Measurements from ENCODE around the gene LURAP1L.

Gene LURAP1L

GRCh38 chr9:12777121-12778022, 2.6 kb downstream of the LURAP1L start:
- DNase-seq (ENCODE audit: low read depth): no peak

GRCh38 chr9:12778389-12778788, 3.6 kb downstream of the LURAP1L start:
- no peak for DNase-seq (ENCODE audit: low read depth)

- no peak for DNase-seq (ENCODE audit: low read depth)
These were observed 6.5 kb downstream of the LURAP1L start for GRCh38 chr9:12781226-12781733.

DNA sequence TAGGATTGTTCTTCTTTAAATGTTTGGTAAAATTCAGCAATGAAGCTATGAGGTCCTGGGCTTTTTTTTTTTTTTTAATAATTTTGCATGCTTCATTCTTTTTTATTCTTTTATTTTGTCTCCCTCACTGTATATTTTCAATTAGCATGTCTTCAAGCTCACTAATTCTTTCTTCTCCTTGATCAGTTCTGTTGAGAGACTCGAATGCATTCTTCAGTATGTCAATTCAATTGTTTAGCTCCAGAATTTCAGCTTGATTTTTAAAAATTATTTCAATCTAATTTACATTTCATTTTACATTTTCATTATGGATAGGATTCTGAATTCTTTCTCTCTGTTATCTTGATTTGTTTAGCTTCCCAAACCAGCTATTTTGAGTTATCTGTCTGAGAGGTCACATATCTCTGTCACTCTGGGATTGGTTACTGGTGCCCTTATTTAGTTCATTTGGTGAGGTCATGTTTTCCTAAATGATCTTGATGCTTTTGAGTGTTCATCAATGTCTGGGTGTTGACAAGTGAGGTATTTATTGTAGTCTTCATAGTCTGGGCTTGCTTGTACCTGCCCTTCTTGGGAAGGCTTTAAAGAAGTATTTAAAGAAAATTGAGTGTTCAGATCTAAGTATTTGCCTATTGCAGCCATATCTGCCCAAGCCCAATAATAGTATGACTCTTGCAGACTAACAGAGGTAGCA, 9.1 kb downstream of the LURAP1L start:
- DNase-seq (ENCODE audit: low read depth): no peak

DNA sequence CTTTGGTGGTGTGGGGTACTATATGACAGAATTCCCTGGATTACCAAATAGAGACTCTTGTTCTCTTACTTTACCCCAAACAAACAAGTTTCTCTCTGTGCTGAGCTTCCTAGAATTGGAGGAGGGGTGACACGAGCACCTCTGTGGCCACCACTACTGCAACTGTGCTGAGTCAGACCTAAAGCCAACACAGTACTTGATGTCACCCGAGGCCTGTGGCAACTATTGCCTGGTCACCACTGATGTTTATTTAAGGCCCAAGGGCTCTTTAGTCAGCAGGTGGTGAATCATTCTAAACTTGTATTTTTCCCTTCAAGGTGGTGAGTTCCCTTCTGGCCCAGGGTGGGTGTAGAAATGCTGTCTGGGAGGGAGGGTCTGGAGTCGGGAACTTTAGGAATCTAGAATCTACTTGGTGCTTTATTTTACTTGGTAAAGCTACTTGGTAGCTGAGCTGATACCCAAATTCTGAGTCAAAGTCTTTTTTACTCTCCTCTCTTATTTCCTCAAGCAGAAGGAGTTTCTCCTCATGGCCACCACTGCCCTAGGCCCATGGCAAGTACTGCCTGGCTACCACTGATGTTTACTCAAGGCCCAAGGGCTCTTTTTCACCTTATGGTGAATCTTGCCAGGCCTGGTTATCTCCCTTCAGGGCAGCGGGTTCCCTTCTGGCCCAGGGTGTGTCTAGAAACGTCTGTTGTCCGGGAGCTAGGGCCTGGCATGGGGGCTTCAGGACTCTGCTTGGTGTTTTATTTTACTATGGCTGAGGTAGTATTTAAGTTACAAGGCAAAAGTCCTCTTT, 9.8 kb downstream of the LURAP1L start:
- DNase-seq (ENCODE audit: low read depth): no peak

DNA sequence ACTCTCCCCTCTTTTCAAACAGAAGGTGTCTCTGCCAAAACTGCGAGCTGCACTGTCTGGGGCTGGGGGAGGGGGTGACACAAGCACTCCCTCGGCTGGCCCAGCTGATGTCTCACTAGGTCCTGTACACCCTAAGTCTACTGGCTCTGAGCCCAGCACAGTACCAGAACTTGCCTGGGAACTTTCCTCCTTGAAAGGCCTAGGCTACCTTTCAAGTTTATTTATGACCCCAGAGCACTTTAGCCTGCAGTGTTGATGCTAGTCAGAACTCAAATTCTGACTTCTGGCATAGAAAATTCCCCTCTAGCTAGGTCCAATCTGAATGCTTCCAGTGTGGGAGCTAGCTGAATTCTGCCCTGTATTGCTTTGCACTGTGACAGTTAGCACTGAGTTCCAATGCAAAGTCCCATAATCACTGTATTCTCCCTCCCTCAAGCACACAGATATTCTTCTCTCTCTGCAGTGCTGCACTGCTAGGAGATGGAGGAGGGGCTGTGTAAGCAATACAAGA, 10.5 kb downstream of the LURAP1L start:
- DNase-seq (ENCODE audit: low read depth): no peak

GRCh38 chr9:12785941-12786340, 11.1 kb downstream of the LURAP1L start:
- no peak for DNase-seq (ENCODE audit: low read depth)

GRCh38 chr9:12790001-12790400, 15.2 kb downstream of the LURAP1L start:
- DNase-seq (ENCODE audit: low read depth): no peak

DNA sequence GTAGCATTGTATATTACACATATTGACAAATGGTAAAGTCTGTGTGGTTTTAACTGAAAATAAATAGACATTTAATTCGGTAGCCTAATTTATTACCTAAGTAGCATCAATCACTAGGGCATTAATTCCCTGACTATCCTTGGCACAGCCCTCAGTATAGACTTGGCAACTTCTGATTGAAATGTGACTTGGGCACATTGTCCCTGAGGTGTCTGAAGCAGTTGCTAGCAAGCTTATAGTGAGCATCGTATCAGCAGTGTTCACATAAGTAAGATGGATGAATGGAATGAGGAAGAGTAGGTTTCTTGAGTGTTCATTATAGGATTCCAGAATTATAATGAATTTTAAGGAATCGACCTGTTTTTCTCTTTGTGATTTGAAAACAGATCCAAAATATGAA, 16.1 kb downstream of the LURAP1L start:
- DNase-seq (ENCODE audit: low read depth): no peak

GRCh38 chr9:12794101-12794799, 19.4 kb downstream of the LURAP1L start:
- DNase-seq (ENCODE audit: low read depth): no peak

DNA sequence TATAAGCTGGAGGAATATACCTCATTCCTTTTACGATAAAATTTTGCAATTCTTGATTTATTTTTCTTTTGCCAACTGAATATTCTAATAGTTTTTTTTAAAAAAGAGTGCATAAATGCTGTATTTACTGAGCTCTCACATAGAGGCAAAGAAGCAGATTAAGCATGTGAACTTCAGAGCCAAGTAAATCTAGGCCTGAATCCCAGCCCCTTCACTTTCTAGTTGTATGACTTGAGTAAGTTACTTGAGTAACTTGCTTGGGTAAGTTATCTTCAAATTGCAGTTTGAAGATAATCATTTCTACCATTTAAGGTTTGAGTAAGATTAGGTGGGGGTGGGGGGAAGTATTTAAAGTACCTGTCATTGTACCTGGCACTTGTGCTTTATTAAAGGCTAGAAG, 21.8 kb downstream of the LURAP1L start:
- DNase-seq (ENCODE audit: low read depth): no peak

DNA sequence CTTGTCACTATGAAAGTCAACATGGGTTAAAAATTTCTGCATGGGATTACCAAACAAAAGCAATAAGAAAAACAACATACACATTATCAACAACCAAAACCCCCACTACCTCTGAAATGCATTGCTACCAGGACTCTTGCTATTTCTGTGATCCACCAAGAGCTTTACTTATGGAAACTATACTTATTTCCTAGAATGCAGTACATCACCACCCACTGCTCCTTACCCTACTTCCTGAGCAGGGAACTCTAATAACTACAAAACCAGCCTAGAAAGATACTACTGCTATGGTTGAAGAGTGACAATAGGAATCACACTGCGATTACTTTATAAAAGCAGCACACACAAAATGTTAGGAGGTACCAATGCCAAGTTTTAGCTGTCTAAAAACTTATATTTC, 22.2 kb downstream of the LURAP1L start:
- DNase-seq (ENCODE audit: low read depth): no peak

DNA sequence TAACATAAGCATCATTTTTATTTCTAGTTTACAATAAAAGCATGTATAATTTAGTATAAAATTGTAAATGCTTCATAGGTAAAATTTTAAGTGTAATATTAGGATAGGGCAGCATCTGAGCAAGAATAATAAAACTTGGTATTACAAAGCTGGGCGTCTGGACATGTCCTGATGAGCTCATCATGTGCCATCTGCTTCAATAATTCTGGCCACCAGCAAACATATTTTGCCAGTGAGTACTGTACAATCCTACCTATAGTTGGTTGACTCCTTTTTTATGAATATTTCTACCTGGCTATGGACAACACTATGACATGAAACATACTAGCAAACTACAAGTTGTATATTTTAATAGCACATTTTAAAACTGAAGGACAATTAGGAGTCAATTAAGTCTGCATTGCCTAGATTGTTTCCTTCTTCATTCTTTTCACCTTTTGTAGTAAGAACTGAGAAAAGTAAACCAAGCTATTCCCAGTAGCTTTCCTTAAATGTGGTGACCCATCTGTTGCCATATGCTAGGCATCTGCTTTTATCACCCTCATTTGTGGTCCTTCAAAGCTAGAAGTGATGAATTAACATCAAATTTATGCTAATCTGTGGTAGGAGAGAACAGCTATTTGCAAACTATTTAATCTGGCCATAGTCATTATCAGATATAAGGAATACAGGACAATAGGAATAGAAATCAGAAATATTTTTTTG, 23.4 kb downstream of the LURAP1L start:
- no peak for DNase-seq (ENCODE audit: low read depth)

DNA sequence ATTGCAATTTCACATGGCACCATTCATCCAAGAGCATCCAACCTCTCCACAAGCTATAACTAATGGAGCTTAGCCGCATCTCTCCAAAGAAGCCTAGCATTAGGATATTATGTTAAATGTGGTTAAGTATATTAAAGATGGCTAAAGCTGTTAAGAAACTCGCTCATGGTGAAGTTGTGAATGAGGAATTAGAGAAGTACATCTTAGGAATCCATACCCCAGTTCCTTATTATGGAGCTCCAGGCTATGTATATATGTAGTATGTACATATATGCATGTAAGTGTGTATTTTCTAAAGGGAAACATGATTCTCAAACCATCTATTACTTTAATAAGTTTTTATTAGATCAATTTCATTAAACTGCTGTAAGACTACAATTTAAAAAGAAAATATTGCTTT, 26.4 kb downstream of the LURAP1L start:
- no peak for DNase-seq (ENCODE audit: low read depth)

DNA sequence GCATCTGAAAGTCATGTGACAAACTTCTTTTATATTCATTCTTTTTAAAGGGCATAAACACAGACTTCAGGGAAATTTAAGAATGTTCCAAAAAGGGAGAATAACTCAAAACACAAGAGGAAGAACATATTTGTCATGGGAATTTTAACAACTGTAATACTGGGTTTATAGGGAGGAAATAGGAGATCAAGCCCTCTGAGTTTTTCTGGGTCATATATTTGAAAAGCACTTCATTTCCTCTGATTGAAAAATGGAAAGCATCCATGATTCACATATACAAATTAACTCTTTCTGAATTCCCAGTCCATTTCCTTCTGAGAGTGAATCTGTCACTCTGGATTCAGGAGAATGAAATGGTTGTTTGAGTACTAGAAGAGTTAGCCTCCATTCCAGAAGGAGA, 26.8 kb downstream of the LURAP1L start:
- DNase-seq (ENCODE audit: low read depth): no peak

- no peak for DNase-seq (ENCODE audit: low read depth)
These were observed 27.3 kb downstream of the LURAP1L start for GRCh38 chr9:12802093-12802492.

- DNase-seq (ENCODE audit: low read depth): no peak
These were observed 33.7 kb downstream of the LURAP1L start for GRCh38 chr9:12808569-12808968.

- DNase-seq (ENCODE audit: low read depth): no peak
These were observed 34.9 kb downstream of the LURAP1L start for GRCh38 chr9:12809720-12810119.

GRCh38 chr9:12811935-12812334, 37.1 kb downstream of the LURAP1L start:
- DNase-seq (ENCODE audit: low read depth): no peak

DNA sequence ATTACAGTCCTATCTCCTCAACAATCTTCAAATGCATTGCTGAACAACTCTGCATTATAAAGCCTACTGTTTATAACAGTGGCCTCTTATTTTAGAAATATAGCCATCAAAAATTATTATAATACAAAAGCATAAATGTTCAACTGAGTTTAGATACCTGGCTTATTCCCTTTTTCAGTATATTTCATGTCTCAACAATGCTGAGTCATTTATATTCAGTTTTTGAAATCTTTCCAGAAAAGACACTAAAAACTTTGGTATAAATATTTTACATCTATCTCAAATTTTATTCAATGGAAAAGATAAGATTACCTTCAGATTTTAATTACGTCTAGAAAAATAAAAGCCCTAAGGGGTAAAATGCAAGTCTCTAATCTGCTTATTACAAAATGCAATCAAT, 37.9 kb downstream of the LURAP1L start:
- DNase-seq (ENCODE audit: low read depth): no peak

- no peak for DNase-seq (ENCODE audit: low read depth)
These were observed 38.7 kb downstream of the LURAP1L start for GRCh38 chr9:12813533-12813932.
